Glomerular visceral epithelial cell (primary cell): ENCODE measurements around the gene GRIP2.

Source experiments
- DNase-seq: peaks from one replicate; pipeline ENCODE4 v3.0.0-alpha.2; 2016; ENCODE audit errors: extremely low spot score

The GRIP2 gene

DNA sequence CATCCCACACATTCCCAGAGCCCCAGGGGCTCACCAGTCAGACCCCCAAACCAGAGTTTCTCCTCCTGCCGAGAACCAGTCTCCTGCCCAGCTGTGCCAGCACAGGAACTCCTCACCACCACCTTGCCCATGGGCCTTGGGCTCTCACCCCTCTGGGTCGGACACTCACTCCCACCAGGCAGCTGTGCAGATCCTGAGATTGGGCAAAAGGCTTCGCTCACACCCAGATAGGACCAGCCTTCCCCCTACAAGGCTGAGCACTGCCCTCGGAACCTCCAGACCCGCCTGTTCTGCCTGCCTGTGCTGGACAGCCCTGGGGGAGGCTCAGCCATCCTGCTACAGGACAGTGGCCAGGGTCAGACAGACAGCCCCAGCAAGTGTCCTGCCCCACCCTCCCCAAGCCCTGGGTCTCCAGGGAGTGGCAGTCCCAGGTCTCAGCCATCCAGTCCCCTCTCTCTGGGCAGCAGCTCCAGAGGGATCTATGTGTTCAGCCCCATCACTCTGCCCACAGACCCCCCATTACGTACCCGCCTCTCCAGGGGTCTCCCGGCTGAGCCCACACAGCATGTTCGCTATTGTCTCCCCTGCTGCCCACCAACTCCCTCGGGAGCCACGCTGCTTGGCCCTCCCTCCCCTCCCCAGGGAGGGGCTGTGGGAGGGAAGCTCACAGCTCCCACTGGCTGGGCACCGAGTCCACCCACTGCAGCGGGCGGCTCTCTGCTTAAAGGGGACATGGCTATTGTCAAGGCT is at the start of gene GRIP2:
GRIP2 (minus strand) TSS at position 601 of the 750 bp plus-strand sequence; CDS start at position 567, 34 bp downstream.
- no peak for DNase-seq

DNA sequence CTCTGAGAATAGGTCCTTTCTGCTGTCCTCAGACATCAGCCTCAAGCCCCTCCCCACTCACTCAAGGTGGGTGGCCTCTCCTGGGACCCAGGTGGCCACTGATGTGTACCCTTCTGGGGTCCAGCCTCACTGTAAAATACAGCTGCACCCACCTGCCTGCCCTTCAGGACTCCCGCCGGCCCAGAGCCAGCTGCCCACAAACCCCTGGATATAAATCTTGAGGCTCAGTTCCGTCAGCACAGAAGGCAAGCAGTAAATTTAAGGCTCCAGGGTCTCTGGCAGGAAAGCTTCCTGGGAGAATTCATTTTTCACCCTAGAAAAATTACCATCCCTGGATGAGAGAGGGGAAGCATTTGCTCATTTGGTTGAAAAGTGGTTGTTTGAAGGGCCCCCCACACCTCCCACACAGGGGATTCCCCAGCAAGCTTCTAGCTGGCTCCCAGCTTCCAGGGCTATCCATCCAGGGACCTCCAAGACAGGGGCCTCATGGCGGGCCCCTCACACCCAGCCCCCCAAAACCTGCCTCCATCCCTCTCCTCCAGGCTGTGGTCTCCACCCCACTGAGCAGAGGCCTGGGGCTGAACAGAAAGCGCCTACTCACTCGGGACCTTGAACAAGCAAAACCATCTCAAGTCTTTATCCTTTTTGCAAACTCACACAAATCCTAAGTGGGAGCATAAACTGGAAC is 48.4 kb upstream of the GRIP2 start:
- no peak for DNase-seq

DNA sequence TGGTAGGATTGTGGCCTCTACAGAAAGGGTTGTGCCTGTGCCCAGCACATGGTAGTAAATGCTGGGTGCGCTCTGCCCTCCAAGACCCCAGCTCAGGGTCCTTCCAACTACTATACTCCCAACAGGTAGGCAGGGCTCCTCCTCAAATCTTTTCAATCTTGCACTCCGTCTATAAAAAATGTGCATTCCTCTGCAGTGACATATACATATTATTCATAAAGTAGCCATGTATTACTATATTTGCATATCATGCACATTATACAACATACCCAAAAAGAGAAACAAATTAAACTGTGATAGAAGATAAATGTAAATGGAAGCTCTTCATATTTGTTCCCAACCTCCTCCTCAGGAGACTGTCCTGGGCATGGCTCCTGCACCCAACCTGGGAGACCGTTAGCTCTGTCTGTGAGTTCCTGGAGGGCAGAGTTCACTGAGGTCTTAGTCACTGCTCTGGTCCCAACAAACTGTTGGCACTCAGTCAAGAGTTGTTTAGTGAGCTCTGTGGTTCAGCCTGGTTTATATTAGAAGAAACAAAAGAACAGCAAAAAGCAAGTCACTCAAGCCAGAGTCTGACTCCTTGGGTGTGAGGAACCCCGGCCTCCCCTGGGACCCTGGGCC is 47.7 kb upstream of the GRIP2 start:
- peak; percentile 7 for DNase-seq

DNA sequence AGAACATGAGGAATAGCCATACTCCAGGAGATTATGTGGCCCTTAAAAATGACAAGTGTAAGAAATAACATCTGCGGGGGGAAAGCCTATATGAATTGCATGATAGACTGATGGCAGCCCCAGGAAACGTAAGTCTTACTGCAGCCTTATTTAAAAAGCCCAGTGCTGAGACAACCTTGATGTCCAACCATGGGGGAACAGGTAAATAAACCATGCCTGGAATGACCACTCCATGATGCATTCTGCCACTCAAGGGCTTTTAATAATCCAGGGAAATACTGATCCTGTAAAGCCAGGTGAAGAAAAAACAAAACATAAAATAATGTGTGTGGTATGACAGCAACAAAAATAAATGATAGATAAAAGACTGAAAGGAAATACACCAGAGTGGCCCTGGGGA is 46.5 kb upstream of the GRIP2 start:
- no peak for DNase-seq

DNA sequence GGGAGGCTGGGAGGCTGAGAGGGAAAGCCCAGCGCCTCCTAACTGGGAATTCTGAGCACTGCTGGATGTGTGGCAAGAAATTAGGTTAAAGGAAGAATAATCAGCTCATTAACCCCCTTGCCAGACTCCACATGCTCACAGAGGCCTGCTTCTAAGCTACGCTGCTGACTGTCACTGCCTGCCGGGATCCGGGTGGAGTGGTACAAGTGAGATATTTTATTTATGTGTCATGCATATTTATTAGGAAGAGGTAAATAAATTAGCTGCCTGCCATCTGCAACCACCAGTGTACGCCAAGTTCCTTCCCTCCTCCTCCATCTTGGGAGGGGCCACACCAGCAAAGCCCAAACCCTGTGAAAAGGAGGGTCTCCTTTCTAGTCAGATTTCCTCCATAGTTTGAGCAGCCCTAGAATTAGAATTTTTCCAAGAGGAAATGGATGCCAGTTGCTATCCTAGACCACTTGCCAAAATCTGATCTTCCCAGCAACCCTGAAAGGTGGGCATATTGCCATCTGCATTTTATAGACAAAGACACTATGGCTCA is 43.5 kb upstream of the GRIP2 start:
- no peak for DNase-seq

DNA sequence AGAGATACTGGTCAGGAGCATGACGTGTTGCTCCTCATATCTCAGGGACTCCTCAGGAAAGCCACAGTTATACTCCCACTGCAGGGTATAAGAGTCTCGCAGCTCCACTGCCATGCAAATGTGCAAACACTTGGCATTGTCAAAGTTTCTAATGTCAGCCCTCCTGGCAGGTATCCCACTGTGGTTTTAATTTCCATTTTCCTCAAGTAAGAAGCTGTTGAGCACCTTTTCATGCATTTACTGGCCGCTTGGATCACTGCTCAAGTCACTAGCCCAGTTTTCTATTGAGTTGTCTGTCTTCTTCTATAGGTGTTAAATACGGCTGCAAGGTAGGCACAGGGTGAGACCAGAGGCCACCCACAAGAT is 41.9 kb upstream of the GRIP2 start:
- DNase-seq: no peak

DNA sequence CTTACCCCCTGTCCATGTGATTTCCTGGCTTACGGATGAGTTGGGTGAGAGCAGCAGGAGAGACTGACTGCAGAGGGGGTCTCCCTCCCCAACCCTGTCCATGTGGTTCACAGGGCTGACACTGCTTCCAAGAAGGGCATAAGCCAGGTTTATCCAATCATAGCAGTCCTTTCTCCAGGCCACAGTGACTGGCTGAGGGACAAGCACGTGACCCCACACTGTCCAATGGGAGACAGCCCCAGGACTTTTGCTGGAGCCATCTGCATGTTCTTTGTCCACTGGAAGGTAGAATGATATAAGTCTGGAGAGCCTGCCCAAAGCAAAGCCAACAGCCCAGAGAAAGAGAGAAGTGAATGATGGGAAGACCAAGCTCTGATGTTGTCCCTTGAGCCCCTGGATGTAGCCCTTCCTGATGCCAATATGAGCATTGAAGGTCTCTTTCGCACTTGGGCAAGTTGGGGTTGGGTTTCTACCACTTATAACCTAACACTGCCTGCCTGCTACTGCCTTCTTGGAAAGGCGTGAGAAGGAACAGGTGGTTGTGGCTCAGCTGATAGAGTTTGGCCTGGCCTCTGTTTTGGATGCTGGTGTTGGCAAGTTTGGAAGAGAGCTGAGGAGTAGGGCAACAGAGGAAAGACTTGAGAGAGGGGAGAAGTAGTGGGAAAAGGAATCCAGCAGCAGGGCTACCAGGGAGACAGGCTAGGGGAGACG is 41.3 kb upstream of the GRIP2 start:
- no peak for DNase-seq

DNA sequence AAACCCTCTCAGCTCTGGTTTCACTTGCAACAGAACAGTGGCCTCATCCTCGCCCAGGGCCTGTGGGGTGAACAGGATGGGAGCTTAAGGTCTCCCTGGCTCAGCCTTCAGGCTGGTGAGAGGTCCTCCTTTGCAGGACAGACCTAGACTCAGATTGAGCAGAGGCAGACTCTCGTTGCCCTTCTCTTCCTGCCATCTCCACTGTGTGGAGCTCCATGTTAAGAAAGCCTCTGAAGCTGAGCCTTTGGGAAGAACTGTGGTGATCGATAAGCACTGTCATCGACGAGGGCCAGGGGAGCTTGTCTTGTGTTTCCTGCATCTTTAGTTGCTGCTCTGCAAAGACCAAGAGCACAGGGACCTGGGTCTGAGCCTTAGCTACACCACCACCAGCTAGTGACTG is 37.8 kb upstream of the GRIP2 start:
- no peak for DNase-seq

DNA sequence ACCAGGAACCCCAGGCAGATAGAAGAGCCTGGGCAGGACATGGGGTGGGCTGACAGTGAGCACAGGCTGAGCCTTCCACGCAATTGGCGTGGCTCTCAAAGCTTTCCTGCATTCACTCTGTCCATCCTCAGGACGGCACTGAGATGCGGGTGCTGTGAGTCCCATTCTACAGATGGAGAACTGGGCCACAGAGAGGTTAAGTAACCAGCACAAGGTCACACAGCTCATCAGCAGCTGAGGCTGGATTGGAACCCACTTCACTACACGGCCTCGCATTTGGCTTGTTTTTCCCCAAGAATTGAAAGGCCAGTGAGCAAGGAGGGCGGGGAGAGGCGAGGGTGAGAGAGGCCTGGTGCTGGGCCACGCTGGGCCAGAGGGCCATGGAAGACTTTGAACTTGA is 36.0 kb upstream of the GRIP2 start:
- DNase-seq: no peak

DNA sequence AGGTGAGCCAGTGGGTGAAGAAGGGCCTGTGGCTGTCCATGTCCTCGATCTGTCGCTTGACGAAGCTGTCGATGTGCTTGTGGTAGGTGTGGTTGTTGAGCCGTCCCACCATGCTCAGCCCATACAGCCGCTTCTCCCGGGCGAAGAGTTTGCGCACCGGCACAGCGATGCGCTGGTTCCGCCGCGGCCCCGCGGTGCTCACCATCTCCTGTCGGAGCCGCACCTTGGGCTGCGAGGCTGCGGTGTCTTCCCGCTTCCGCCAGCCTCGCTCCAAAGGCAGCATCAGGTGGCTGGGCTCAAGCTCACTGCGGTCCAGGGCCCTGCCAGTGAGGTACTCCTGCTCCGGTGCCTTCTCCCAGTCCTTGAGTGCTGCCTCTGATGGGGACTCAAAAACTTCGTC is 34.0 kb upstream of the GRIP2 start:
- no peak for DNase-seq

DNA sequence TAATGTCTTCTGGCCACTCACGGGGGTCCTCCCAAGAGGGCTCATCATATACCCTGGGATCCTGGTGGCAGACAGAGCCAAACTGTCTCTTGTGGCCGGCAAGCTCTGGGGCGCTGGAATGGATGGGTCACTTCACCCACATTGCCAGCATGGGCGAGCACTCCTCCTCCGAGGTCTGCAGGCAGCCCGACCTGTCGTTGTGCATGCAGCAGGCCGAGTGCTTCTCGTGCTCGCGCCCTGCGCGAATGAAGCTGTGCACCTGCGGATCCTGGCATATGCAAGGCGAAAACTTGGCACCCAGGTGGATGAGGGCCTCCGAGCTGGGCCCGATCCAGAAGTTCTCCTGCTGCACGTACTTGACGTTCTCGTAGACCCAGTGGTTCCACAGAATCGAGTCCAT is 33.6 kb upstream of the GRIP2 start:
- no peak for DNase-seq

DNA sequence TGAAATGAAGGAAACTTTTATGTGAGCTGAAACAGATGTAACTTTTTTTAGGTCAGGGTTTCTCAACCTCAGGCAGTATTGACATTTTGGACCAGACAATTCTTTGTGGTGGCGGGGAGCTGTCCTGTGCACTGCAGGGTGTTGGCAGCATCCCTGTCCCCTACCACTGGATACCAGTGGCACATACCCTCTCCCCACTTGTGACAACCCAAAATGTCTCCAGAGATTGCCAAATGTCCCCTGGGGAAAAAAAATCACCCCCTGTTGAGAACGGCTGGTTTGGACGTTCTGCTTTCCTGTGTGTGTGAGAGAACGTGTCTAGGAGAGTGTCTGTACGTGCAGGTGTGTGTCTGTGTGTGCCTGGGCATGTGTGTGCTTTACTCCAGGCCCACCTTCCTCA is 30.7 kb upstream of the GRIP2 start:
- DNase-seq: no peak

DNA sequence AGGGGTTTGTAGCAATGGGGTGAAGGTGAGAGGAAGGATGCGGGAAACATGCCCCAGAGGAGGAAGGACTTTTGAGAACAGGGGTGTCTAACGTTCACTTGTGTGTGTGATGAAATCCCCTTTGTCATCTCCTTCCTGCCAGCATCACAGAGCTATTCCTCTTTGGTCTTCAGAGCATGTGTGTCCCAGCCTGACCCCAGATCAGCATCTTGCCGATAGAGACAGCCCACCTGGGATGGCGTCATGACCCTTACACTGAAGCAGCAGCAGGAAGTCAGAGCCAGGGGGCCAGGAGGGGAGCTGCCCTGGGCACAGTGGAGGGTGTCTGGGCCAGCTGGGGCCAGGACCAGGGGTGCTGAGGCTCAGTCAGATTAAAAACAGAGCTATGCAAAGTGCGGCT is 29.9 kb upstream of the GRIP2 start:
- no peak for DNase-seq

DNA sequence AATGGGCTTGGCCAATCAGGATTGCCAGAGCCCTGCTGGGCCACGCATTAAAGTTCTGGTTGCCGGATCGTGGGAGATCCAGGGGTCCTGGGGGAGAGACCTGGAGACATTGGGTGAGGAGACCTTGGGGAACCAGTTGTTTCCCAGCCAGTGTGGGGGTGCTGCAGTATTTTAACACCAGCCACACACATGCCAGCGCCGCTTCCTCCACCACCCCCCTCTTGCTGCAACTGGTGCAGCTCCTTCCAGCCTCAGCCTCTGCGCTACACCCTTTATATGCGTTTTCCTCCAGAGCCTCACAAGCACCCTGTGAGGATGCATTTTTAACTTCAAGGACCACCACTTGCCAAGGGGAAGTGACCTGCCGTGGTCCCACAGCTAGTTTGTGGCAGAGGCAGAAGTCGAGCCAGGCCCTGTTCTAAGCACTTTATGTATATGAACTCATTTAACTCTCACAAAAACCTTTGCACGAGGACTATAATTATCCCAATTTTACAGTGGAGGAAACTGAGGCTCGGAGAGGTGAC is 29.4 kb upstream of the GRIP2 start:
- no peak for DNase-seq

DNA sequence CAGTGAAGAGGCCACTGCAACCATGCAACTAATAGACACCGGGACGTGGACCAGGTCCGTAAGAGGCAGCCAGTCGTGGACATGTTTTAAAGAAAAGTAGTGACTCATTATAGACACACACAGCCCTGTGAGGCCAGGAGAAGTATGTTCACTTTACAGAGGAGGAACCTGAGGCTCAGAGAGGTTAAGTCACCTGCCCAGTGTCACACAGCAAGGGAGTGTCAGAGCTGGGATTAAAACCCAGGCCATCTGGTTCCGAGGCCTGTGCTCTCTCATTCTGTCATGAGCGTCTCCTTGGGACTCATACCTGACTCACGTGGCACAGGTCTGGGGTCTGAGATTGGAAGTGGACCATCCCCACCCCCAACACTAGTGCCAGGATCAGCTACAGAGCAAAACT is 28.1 kb upstream of the GRIP2 start:
- no peak for DNase-seq

DNA sequence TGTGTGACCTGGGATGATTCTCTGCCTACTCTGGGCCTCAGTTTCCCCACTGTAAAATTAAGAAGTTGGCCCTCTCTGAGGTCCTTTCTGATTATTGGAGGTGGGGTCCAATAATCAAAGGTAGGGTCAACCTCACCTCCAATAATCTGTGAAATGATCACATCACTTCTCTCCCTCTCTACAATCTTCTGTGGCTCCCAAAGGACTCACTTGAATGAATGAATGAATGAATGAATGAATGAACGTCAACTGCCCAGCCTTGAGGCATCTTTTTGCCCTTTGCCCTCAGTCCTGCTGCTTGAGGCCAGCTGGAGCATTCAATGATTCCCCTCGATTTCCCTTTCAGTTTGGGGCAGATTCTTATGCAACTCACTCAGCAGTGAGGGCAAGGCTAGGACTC is 26.7 kb upstream of the GRIP2 start:
- DNase-seq: no peak

DNA sequence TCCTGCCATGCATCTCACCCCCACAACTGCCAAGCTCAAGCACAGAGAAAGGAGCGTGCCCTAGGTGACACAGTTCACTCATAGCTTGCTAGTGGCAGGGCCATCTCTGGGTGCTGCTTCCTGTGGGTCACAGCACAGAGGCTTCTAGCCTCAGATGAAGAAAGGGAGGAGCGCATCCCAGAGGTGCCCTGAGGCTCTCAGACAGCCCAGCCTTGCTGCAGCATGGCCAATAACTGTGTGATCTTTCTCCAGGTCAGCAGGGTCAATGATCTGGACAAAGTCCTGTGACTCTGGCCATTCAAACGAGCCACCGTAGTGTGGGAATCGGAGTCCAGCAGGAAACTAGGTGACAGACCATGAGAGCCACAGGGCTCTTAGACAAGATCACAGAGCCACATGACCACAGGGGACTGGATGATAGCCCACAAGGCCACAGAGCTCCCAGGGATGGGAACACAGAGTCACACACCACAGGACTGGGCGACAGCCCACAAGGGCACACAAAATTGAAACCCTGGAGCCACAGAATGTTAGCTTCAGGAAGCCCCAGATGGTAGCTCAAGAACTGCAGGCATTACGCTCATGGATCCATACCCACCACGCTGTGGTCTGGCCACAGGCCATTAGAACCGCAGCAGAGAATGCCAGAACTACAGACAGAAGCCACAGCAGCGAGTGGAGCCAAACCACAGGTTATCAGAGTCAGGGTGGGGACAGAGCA is 25.9 kb upstream of the GRIP2 start:
- peak; percentile 75 for DNase-seq

DNA sequence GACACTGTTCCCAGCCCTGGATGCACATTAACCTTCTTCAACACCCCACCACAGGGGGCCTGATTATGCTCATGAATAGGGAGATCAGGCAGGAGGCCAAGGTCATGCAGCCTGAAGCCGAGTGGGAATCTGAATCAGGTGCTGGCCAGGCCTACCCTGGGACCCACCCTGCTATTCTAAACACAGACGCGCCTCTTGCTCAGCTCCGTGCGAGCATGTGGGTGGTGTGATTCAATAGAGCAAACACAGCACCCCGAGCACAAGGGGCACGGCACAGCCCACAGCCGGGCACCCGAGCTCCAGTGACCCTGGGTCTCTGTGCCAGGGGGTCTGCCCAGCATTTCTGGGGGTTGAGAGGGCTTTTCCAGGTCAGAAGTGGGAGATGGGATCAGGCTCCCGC is 24.6 kb upstream of the GRIP2 start:
- DNase-seq: no peak

DNA sequence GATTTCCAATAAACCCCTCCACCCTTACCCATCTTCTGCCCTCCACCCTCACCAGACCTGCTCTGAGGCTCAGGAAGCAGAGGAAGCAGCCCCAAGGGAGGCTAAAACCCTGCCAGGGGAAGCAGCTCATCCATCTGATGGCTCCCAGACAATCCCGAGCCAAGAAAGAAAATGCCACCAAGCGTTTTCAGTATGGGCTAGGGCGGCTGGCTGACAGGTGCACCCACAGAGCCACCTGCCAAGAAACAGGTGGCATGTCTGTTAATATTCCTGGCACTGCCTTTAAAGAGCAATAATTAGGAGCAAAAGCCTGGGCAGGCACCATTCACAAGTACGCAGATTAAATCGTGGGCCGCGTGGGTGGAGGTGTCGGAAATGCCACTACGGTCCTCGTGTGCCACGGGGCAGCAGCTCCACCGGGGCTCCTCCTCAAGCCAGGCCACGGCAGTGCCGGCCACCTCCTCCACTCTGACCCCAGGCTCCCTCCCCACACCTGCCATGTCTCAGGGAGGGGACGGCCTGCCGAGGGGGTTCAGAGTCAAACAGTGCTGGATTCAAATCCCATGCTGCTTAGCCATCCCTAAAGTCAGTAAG is 23.9 kb upstream of the GRIP2 start:
- no peak for DNase-seq

DNA sequence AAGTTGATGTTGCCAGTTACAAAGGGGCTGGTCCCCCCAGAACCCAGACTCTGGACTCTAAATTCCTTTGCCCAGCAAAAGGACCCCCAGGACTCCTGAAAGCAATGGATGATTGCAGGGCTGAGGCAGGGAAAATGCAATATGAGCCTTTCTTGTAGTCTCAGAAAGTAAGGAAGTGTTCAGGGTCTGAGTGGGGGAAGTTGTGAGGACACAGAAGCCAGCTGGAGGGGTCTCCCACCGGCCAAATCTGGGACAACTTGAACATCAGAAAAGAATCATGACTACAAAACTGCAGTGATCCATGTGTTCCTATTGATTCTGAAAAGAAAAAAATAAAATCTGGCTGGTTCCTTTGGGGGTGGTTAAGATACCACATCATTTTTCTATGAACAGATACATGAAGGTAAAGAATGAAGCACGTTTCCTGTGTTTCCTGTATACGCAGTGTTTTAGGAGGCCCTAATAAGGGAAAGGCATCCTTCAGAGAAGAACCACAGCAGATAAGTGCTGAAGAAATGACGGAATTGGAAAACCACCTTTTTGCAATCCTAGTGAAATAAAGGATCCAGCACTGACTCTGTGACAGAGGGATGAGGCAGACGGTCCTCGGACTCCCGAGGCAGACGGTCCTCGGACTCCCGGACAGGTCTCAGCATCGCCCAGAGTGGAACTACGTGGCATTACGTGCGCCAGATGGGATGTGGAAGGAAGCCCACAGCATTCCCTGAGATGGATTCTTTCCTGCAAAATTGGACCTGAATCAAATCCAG is 22.2 kb upstream of the GRIP2 start:
- no peak for DNase-seq
